Measurements from ENCODE around the gene SPTBN4. TPM values are rescaled to one million over a fixed set of nuclear protein-coding genes. Genes with fewer than 3 reads are reported as not detected.
"Not testable (repeated sequence)": the region's sequence is repeated elsewhere in the genome, so short reads cannot be mapped to it uniquely, and the experiment has no call there.

SPTBN4 gene
- total RNA-seq, 2 donors from 2014 or later = not detected

DNA sequence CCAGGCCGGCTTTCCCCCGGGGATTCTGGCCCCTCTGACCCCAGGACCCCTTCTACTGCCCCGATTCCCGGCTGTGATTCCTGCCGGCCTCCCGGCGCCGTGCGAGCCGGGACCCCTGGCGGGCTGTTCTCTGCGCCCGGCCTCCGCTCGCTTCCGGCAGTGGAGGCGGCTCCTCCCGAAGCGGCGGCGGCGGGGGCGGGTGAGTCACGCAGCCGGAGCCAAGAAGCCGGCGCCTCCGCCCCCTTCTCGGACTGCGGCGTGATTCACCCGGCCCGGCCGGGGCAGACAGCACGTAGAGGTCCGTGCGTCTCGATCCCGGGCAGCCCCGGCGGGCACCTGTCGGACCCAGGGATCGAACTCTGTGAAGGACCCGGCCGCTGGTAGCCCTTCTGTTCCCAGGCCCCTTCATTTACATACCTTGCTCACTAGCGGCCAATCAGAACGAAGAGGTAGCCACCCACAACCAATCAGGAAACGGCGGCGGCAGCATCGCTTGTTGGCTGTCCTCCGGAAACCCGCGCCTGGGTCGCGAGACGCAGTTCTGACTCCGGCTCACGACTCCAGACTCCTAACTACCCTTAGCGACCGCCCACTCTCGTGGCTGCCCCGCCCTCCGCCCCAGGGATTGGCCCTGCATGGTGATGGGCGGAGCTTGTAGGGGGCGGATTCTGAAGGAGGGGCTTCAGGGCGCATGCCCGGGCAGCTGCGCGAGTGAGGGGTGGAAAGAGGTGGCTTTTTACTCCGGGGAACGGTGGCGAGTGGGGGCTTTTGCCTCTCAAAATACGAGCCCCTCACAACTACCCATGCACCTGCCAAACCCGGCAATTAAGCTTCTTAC lies 41.1 kb upstream of the SPTBN4 start, which contains the start of gene SERTAD1:
Gene SERTAD1, minus strand, starts transcription at position 543 of the 838 bp plus-strand sequence. CDS start 2,446 bp downstream, outside the sequence.
- Mint-ChIP-seq H3K27me3 (no peaks in the 10 kb centered on the region), H3K27ac (peak within 1 kb of the TSS; percentile 95 to 97), H3K4me1 (ENCODE audit: low read depth in 2 of 2) (peaks cover 15 to 18% of the 10 kb centered on the region in 2 donors), H3K4me3 (peak within 1 kb of the TSS; percentile 100), H3K9me3 (no peaks in the 10 kb centered on the region), H3K36me3 (peaks cover 7% of the 10 kb centered on the region)
- peak; percentile 96 to 97 for ATAC-seq
- peak; percentile 100 for DNase-seq (ENCODE audit: low spot score)

DNA sequence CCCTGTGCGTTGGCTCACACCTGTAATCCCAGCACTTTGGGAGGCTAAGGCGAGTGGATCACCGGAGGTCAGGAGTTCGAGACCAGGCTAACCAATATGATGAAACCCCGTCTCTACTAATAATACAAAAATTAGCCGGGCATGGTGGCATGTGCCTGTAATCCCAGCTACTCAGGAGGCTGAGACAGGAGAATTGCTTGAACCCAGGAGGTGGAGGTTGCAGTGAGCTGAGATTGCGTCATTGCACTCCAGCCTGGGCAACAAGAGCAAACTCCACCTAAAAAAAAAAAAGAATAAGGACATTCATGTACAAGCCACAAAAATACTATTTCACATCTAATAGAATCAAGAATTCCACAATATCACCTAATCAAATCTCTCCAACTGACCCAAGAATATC lies 38.6 kb upstream of the SPTBN4 start:
- not testable (repeated sequence) for H3K9me3 Mint-ChIP-seq; H3K27ac Mint-ChIP-seq; ATAC-seq; H3K36me3 Mint-ChIP-seq; H3K27me3 Mint-ChIP-seq; DNase-seq (ENCODE audit: low spot score); H3K4me3 Mint-ChIP-seq
- H3K4me1 Mint-ChIP-seq (ENCODE audit: low read depth in 2 of 2) = peaks cover 12 to 20% of the 10 kb centered on the region in 2 donors

DNA sequence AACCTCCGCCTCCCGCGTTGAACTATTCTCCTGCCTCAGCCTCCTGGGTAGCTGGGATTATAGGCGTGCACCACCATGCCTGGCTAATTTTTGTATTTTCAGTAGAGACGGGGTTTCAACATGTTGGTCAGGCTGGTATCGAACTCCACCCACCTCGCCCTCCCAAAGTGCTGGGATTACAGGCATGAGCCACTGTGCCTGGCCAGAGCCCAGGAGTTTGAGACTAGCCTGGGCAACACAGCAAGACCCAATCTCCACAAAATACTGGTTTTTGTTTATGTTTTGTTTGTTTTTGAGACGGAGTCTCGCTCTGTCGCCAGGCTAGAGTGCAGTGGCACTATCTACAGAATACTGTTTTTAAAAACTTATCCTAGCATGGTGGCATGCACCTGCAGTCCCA lies 36.6 kb upstream of the SPTBN4 start:
- not testable (repeated sequence) for H3K27me3 Mint-ChIP-seq; H3K9me3 Mint-ChIP-seq; DNase-seq (ENCODE audit: low spot score); H3K27ac Mint-ChIP-seq; ATAC-seq; H3K36me3 Mint-ChIP-seq; H3K4me3 Mint-ChIP-seq
- peaks cover 7 to 15% of the 10 kb centered on the region in 2 donors for H3K4me1 Mint-ChIP-seq (ENCODE audit: low read depth in 2 of 2)

DNA sequence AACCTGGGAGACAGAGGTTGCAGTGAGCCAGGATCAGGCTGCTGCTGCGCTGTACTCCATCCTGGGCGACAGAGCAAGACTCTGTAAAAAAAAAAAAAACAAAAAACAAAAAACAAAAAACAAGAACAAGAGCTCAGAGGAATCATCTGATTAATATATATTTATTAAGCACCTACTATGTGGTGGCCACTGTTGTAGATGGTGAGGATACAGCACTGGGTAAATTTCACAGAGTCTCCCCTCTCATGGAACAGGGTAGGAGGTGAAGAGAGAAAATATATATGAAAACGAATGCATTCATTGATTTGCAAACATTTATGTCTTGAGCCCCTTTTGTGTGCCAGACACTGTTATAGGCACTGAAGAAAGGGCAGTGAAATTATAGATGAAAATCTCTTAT lies 35.1 kb upstream of the SPTBN4 start:
- DNase-seq (ENCODE audit: low spot score) = no peak
- Mint-ChIP-seq H3K27me3 (no peaks in the 10 kb centered on the region), H3K9me3 (no peaks in the 10 kb centered on the region), H3K27ac (peak overlapping the region in 1 of 2 donors; percentile 48), H3K4me1 (ENCODE audit: low read depth in 2 of 2) (peaks cover 7 to 8% of the 10 kb centered on the region in 2 donors), H3K4me3 (no peak overlapping the region), H3K36me3 (no peaks in the 10 kb centered on the region)
- no peak for ATAC-seq

DNA sequence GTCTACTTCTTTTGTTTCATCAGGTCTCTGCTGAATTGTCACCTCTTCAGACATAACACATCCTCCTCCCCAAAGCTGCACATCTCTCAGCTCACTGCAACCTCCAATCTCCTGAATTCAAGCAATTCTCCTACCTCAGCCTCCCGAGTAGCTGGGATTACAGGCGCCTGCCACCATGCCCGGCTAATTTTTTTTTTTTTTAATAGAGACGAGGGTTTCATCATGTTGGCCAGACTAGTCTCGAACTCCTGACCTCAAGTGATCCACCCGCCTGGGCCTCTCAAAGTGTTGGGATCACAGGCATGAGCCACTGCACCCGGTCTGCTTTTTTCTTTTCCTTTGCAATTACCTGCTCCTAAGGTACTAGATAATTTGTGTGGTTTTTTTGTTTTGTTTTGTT lies 34.0 kb upstream of the SPTBN4 start:
- H3K27me3 Mint-ChIP-seq; H3K4me1 Mint-ChIP-seq (ENCODE audit: low read depth in 2 of 2); DNase-seq (ENCODE audit: low spot score); H3K9me3 Mint-ChIP-seq; ATAC-seq; H3K36me3 Mint-ChIP-seq: not testable (repeated sequence)
- peak overlapping the region; percentile 91 for H3K4me3 Mint-ChIP-seq
- peak overlapping the region; percentile 94 to 98 for H3K27ac Mint-ChIP-seq

DNA sequence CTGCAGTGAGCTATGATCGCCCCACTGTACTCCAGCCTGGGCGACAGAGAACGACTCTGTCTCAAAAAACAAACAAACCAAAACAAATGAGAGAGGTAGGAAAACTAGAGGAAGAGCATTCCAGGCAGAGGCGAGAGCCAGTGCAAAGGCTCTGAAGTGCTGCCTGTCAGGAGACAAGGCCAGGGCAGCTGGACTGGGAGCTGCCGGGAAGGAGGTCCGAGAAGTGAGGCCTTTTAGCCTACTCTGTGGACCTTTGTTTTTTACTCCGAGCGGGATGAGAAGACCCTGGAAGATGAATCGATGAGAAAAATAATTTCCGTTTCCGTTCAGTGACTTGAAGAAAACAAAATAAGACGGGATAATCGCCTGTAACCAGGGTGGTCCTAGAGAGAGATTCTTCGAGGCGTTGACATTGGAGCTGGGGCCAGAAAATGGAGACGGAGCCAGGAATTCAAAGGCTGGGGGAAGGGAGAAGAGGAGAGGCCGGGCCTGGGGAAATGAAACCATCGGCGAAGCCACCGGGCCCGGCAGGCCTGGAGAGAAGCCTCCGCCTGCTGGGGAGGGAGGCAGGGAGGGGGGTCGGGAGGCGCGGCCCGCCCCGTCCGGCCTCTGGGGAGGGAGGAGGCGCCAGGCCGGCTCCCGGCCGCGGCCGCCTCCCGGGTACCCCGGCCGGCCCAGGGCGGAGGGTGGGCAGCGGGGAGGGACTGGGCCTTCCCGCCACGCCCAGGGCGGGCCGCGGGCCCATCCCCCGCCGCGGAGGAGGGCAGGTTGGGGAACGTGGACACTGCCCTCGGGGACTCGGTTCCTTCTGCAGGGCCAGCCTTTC lies 33.2 kb upstream of the SPTBN4 start:
- Mint-ChIP-seq H3K4me1 (ENCODE audit: low read depth in 2 of 2) (peaks cover 7 to 8% of the 10 kb centered on the region in 2 donors), H3K27me3 (no peaks in the 10 kb centered on the region), H3K36me3 (no peaks in the 10 kb centered on the region), H3K9me3 (no peaks in the 10 kb centered on the region), H3K27ac (peak overlapping the region; percentile 94 to 98), H3K4me3 (peak overlapping the region; percentile 91)
- ATAC-seq = peak; percentile 98
- DNase-seq (ENCODE audit: low spot score) = peak; percentile 80

DNA sequence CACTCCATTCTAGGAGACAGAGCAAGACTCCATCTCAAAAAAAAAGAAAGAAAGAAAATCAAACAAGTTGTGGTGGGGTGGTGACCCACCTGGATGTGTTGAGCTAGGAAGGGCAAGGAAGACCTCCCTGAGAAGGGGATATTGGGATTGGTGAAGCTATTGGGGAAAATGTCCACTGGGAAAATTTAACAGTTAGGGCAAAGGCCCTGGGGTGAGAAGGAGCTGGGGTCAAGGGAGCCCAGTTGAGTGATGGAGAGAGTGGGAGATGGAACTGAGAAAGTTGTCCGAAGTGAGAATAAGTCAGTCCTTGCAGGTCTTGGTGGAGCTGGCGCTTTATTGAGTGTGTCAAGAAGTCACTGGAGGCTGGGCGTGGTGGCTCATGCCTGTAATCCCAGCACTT lies 28.5 kb upstream of the SPTBN4 start:
- Mint-ChIP-seq H3K27ac (no peak overlapping the region), H3K36me3 (no peaks in the 10 kb centered on the region), H3K4me3 (no peak overlapping the region), H3K4me1 (ENCODE audit: low read depth in 2 of 2) (peaks cover 13 to 16% of the 10 kb centered on the region in 2 donors), H3K27me3 (no peaks in the 10 kb centered on the region), H3K9me3 (no peaks in the 10 kb centered on the region)
- ATAC-seq (no peak), DNase-seq (ENCODE audit: low spot score) (no peak)

DNA sequence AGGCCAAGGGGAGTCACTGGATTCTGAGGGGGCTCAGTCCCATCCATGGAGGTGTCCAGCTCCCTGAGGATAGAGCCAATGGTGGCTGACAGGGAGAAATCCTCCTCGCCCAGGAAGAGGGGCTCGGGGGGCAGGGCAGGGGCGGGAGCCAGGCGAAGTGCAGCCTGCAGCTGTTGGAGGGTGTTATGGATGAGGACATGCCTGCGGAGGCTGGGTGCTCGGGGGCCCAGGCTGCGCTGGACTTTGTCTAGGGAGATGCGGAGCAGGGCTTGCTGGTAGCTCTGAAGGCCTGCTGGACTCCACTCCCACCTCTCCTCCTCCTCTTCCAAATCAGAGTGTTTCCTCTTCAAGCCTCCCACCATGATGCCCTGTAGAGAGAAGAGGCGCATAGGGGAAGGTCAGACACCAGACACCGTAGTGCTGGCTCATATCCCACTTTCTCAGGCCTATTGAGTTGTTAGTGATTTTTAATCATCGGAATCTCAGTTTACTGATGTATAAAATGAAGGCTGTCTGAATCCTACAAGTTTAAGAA lies 25.0 kb upstream of the SPTBN4 start:
- ATAC-seq = no peak
- peaks cover 5% of the 10 kb centered on the region for H3K36me3 Mint-ChIP-seq
- peak overlapping the region; percentile 85 to 90 for H3K27ac Mint-ChIP-seq

DNA sequence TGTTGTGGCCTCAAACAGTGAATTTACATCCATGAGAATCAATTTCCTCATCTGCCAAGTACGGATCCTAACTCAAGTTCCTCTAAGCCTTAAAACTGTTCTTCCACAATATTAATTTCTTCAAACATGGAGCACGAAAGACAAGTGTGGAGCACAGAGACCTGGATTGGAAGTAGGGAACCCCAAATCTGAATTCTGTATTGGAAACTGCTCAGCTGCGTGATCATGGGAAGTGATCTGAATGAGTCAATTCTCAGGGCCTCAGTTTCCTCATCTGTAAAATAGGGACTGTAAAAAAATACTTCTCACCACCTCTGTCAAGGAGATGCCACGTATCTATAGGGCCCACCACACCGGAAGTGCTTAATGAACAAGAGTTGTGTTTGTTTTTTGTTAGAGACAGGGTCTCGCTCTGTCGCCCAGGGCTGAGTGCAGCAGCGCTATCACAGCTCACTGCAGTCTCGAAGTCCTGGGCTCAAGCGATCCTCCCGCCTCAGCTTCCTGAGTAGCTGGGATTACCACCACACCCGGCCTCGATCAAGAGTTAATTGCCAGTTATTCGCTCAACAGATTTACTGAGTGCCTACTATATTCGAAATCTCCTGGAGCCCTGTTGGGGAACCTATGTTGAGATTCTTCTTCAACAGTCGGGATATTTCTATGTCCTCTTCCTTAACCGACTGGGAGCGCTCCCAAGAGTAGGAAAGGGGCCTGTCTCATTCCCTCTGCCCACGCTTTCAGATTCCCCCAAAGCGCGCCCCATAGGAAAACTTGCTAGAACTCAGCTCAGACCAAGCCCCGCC lies 24.3 kb upstream of the SPTBN4 start:
- Mint-ChIP-seq H3K36me3 (peaks cover 5% of the 10 kb centered on the region), H3K9me3 (no peaks in the 10 kb centered on the region), H3K27me3 (no peaks in the 10 kb centered on the region), H3K4me3 (peak overlapping the region; percentile 99), H3K4me1 (ENCODE audit: low read depth in 2 of 2) (peaks cover 12 to 22% of the 10 kb centered on the region in 2 donors), H3K27ac (peak overlapping the region; percentile 85 to 90)
- no peak for ATAC-seq
- no peak for DNase-seq (ENCODE audit: low spot score)

More for the DNA sequence above, 25.0 kb upstream of the SPTBN4 start:
- DNase-seq (ENCODE audit: low spot score) = no peak
- Mint-ChIP-seq H3K27me3 (no peaks in the 10 kb centered on the region), H3K4me3 (peak overlapping the region; percentile 99), H3K9me3 (no peaks in the 10 kb centered on the region), H3K4me1 (ENCODE audit: low read depth in 2 of 2) (peaks cover 12 to 22% of the 10 kb centered on the region in 2 donors)

DNA sequence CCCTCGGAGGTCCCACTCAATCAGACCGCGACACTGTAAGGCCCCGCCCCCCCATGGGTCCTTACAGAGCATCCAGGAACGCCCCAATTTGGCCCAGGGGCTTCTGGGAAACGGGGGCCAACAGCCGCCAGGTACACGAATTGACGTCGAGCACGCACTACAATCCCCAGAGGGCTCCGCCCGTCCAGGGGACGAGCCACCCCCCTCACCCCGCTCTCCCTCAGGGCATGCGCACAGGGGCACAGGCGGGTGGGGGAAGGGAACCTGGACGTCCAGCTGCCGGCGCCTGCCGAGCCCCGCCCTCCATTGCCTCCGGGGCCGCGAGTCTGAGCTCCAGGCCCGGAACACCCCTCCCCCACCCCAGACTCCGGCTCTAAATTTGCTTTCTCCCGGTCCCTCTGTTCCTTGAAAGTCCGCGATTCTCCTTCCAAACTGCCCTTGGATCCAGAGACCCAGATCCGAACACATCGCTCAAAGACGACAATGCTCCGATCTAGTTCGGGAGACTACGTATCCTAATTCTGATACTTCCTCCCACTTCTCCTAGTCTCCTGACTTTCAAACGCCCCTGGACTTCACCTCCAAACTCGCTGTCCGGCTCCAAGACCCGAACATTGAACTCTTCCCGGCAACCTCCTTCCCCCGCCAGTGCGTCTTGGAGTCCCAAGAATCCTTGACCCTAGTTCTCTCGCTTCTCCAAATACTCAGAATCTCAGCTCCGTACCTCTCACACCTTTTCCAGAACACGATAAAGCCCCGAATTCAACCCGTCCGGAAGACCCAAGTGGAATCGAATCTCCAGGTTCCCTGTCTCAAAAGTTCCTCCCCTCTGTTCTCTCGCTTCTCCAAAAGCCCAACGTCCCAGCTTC lies 23.4 kb upstream of the SPTBN4 start:
- DNase-seq (ENCODE audit: low spot score) (peak; percentile 99), ATAC-seq (peak; percentile 89 to 90)
- Mint-ChIP-seq H3K27ac (peak overlapping the region; percentile 85 to 90), H3K9me3 (no peaks in the 10 kb centered on the region), H3K27me3 (no peaks in the 10 kb centered on the region), H3K36me3 (peaks cover 5% of the 10 kb centered on the region), H3K4me3 (peak overlapping the region; percentile 99), H3K4me1 (ENCODE audit: low read depth in 2 of 2) (peaks cover 12 to 22% of the 10 kb centered on the region in 2 donors)

DNA sequence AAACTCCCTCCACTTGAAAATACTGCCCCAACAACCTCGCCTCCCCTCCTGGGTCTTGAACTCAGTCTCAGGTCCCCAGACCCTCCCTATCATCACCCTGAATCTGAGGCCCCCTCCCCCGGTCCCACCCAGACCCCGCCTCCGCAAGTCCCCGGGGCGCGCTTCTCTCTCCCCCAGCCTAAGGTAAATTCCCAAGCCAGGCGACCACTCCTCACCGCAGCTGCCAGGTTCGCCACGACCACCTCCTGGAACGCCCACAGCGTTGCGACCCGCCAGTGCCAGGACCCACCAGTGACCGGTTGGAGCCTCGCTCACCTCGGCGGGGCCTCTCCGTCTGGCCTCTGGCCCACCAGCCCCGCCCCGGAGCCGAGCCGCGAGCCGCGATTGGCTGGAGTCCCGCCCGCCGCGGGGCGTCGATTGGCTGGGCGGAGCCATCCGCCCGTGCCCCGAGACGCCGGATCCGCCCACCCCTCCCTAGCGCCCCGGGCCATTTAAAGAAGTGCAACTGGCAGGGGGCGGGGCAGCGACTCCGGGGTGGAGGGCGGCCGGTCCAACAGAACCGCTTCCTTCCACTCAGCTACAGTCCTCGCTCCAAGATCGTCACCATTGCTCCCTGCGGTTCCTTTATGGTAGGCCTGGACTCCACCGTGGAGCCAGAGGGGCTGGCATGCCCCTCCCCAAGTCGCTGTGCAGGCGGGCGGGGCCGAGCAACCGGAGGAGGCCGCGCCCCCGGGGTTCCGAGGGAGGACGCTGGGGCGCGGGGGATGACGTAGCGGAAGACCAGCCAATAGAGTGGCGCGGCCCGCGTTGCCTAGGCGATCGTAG lies 22.6 kb upstream of the SPTBN4 start, which contains the start of gene SERTAD3:
Gene SERTAD3, minus strand, starts transcription at position 336 of the 825 bp plus-strand sequence. CDS start 2,255 bp downstream, outside the sequence.
- Mint-ChIP-seq H3K4me3 (peak within 1 kb of the TSS; percentile 99), H3K27me3 (no peaks in the 10 kb centered on the region), H3K36me3 (peaks cover 5% of the 10 kb centered on the region), H3K27ac (peak within 1 kb of the TSS; percentile 85 to 90), H3K9me3 (no peaks in the 10 kb centered on the region), H3K4me1 (ENCODE audit: low read depth in 2 of 2) (peaks cover 12 to 22% of the 10 kb centered on the region in 2 donors)
- DNase-seq (ENCODE audit: low spot score) (peak; percentile 99), ATAC-seq (peak; percentile 87 to 90)
